Uterus (tissue), 4 donors: Measurements from ENCODE around the gene TOR4A. TPM values are rescaled to one million over a fixed set of nuclear protein-coding genes. Genes with fewer than 3 reads are reported as not detected.

ENCODE experiments used
- DNase-seq, 2 donors: peaks; one replicate each; pipeline ENCODE4 v3.0.0-alpha.2; 2019 to 2020
- H3K27ac ChIP-seq, 2 donors: fragments of 200-600 bp; sonication (generic); 1 replicate in 1 of 2; 2 replicates in 1 of 2; pipeline ENCODE4 v1.5.1; 2016 to 2018
- H3K27me3 ChIP-seq, 2 donors: fragments of 200-600 bp; sonication (generic); one replicate each; pipeline ENCODE4 v1.5.1; 2018 to 2019; ENCODE audit warnings: control low read depth in 1 of 2
- H3K36me3 ChIP-seq, 2 donors: fragments of 200-600 bp; sonication (generic); one replicate each; pipeline ENCODE4 v1.5.1; 2019; ENCODE audit warnings: control low read depth in 1 of 2
- H3K4me1 ChIP-seq, 2 donors: fragments of 200-600 bp; sonication (generic); one replicate each; pipeline ENCODE4 v1.5.1; 2018 to 2019; ENCODE audit warnings: control low read depth in 1 of 2
- H3K4me3 ChIP-seq, 2 donors: fragments of 200-600 bp; sonication (generic); 1 replicate in 1 of 2; 2 replicates in 1 of 2; pipeline ENCODE4 v1.5.1; 2018 to 2019; ENCODE audit warnings: mild to moderate bottlenecking in 1 of 2
- H3K9me3 ChIP-seq, 2 donors: fragments of 200-600 bp; sonication (generic); one replicate each; pipeline ENCODE4 v1.5.1; 2019; ENCODE audit warnings: control low read depth in 1 of 2
- CTCF ChIP-seq, 4 experiments: fragments of 200-600 bp in 2 of 4; fragments of 450-650 bp in 2 of 4; sonication (generic) in 2 of 4; IDR thresholded peaks; one replicate each; pipeline ENCODE4 v1.5.1; 2016 to 2019; ENCODE audit warnings: antibody characterized with exemption in 4 of 4, mild to moderate bottlenecking in 2 of 4, moderate library complexity in 1 of 4
- POLR2A ChIP-seq, 2 donors: fragments of 450-650 bp; IDR thresholded peaks; one replicate each; pipeline ENCODE4 v1.6.1; 2016; ENCODE audit warnings: antibody characterized with exemption in 2 of 2, mild to moderate bottlenecking in 1 of 2, moderate library complexity in 1 of 2
- intact Hi-C: fragments of 100-400 bp; cut with DNase I; formaldehyde crosslinking; loops from one replicate; pipeline ENCODE4 v1.15.1; 2023; ENCODE audit warnings: low total_unique reads
- total RNA-seq, 4 donors: library from RNA; depleted of rRNA in 3 of 4; stranded (reverse); fragments of >200 nt in 3 of 4; gene quantifications; one replicate each; pipeline versions ENCODE4 v1.1.0 to v1.2.4, GENCODE V29; 2014 to 2023
- donor health status: DM: yes; HTN: yes; CAD: no.

TOR4A gene
- total RNA-seq, 4 donors from 2014 or later: 2.6 to 12.7 (median 11.5) TPM

DNA sequence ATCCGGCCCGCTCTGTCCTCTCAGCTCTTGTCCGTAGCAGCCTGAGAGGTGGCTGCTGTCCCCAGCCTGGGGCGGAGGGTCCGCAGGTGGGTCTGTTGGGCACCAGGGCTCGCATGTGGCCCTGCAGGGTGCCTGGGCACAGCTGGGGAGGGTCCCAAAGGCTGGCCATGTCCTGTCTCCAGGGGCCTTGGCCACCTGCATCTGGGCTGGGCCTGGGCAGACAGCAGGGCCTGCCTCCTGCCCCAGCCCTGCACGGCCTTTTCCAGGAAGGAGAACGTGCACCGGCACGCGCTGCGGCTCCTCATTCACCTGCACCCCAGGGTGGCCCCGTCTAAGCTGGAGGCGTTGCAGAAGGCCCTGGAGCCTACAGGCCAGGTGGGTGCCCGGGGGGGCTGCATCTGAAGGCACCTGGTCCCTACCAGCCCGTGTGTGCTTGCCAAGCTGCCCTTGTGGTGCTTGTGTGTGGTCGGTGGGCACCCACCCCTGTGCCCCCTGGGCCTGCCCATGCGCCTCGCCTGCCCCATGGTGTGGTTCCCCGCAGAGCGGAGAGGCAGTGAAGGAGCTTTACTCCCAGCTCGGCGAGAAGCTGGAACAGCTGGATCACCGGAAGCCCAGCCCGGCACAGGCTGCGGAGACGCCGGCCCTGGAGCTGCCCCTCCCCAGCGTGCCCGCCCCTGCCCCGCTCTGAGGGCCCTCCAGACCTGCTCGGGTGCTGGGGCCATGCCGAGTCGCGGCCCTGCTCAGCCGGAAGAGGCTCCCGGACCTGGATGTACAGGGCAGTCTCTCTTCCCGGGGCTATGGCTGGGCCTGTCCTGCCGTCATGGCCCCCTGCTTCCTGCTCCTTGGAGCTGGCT, 5.1 kb upstream of the TOR4A start:
- no peaks in the 10 kb centered on the region for H3K36me3 ChIP-seq
- H3K9me3 ChIP-seq: no peaks in the 10 kb centered on the region
- H3K4me1 ChIP-seq: peaks cover 0 to 10% of the 10 kb centered on the region in 2 donors
- TF ChIP-seq POLR2A (IDR thresholded peaks at IDR 0.05) (no peak), CTCF (IDR thresholded peaks at IDR 0.05) (no peak)
- H3K4me3 ChIP-seq: no peak overlapping the region
- H3K27me3 ChIP-seq: no peaks in the 10 kb centered on the region
- DNase-seq: no peak
- no peak overlapping the region for H3K27ac ChIP-seq
- intact Hi-C loops: no loop called here

GRCh38 chr9:137273095-137273490, 4.4 kb upstream of the TOR4A start:
- Histone ChIP-seq H3K27me3 (no peaks in the 10 kb centered on the region), H3K36me3 (no peaks in the 10 kb centered on the region), H3K4me3 (no peak overlapping the region), H3K9me3 (no peaks in the 10 kb centered on the region), H3K4me1 (peaks cover 0 to 10% of the 10 kb centered on the region in 2 donors), H3K27ac (no peak overlapping the region)
- intact Hi-C loops: no loop called here
- DNase-seq: no peak
- TF ChIP-seq POLR2A (IDR thresholded peaks at IDR 0.05) (no peak), CTCF (IDR thresholded peaks at IDR 0.05) (no peak)

DNA sequence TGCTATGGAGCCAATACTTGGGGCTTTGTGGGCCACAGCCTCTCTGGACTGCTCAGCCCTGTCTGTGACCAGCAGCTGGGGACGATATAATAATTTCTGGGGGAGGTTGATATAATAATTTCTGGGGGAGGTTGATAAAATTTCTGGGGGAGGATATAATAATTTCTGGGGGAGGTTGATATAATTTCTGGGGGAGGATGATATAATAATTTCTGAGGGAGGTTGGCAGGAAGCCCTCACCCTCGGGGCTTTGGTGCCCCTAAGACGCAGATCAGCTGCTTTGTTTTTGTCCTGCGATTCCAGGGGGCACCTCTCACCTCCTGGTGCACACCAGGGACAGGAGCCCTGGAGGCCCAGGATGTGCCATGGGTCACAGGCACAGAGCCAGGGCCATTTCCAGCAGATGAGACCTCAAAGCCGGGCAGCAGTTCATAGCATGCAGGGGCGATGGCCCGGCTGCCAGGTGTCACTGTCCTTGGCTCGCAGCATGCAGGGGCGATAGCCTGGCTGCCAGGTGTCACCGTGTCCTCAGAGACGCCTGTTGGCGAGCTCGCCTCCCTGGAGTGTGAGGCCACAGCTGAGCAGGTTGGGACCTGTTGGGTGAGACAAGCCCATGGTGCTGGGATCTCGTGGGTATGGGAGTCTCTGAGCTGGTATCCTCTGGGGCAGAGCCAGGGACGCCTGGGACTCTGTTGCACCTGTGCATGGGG, 3.8 kb upstream of the TOR4A start:
- no peaks in the 10 kb centered on the region for H3K36me3 ChIP-seq
- intact Hi-C loops: no loop called here
- H3K4me1 ChIP-seq: peaks cover 0 to 10% of the 10 kb centered on the region in 2 donors
- H3K27me3 ChIP-seq: no peaks in the 10 kb centered on the region
- H3K9me3 ChIP-seq: no peaks in the 10 kb centered on the region
- no peak for DNase-seq
- no peak overlapping the region for H3K27ac ChIP-seq
- TF ChIP-seq POLR2A (IDR thresholded peaks at IDR 0.05): no peak
- TF ChIP-seq CTCF (IDR thresholded peaks at IDR 0.05): no peak
- H3K4me3 ChIP-seq: no peak overlapping the region

DNA sequence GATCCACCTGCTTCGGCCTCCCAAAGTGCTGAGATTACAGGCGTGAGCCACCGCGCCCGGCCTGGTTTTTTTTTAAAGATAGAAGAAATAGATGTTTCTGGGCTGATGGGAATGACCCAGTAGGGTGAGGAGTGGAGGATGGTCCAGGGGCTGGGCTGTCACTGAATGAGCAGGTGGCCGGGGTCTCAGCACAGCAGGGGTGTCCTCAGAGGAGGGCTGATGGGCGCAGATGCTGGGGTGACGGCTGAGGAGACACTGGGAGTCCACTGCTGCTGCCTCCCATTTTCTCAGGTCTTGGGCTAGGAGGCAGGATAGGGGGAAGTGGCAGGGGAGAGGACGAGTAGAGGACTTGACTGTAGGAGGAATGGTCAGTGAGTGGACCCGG, 2.3 kb upstream of the TOR4A start:
- Histone ChIP-seq H3K36me3 (no peaks in the 10 kb centered on the region), H3K4me1 (peaks cover 0 to 10% of the 10 kb centered on the region in 2 donors), H3K4me3 (no peak overlapping the region), H3K9me3 (no peaks in the 10 kb centered on the region), H3K27me3 (no peaks in the 10 kb centered on the region), H3K27ac (no peak overlapping the region)
- TF ChIP-seq CTCF (IDR thresholded peaks at IDR 0.05) (no peak), POLR2A (IDR thresholded peaks at IDR 0.05) (no peak)
- no peak for DNase-seq
- intact Hi-C loops: no loop called here
